ENCODE measurements around the gene KANSL1. TPM values are rescaled to one million over a fixed set of nuclear protein-coding genes. Genes with fewer than 3 reads are reported as not detected.

Gene KANSL1
- total RNA-seq, 2 experiments from 2014 or later = 46.8 to 64.5 TPM

DNA sequence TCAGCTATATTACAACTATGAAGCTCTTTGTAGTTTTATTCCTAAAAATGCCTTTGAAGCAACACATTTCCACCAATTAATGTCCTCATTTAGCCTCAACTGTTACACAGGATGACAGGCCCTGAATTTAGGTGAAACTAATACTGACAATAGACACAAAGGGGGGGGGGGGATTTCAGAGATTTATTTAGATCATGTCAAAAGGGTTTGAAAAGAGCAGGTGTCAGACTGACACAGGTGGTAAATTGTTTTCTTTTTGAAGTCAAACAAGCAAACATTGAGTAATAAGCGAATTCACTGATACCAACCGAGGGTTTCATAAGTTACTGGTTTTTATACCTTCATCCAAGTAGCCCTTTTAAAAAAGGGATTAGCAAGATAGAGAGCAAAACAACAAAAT, 40.8 kb downstream of the KANSL1 start:
- ATAC-seq (no peak), DNase-seq (no peak)
- Mint-ChIP-seq H3K9me3 (ENCODE audit: low read depth) (no peaks in the 10 kb centered on the region), H3K4me1 (peaks cover 92% of the 10 kb centered on the region), H3K36me3 (ENCODE audit: low read depth) (peaks cover 8% of the 10 kb centered on the region), H3K27ac (peak overlapping the region; percentile 38), H3K4me3 (no peak overlapping the region), H3K27me3 (no peaks in the 10 kb centered on the region)
- intact Hi-C loops (cut with DNase I, micrococcal nuclease) = no loop called here
- ChIA-PET POLR2A (interaction anchor here (0.6 to 0.7 kb wide), 2 partner anchors 87 to 108 kb away, joined by 3 to 11 read pairs; no protein-coding TSS in a partner anchor), CTCF (interaction anchor here (0.6 to 1.6 kb wide), 3 partner anchors 15 to 52 kb away, joined by 3 to 5 read pairs (median 4); no protein-coding TSS in a partner anchor)

DNA sequence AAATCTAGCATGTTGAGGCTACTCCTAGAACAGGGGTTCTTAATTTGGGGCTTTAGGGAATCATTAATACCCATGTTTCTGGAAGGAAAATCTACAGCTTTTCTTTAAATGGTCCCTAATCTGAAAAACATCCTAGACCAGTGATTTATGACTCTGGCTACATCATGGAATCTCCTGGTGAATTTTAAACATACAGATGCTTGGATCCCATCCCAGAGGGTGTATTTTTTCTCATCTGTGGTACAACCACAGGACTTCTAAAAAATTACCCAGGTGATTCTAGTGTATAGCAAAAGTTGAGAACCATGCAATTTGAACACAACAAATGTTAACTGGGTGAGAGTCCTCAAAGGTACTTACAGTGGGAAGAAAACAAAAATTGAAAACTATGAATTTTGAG, 41.5 kb downstream of the KANSL1 start:
- no peak overlapping the region for H3K27ac Mint-ChIP-seq
- ATAC-seq (no peak), DNase-seq (no peak)
- no peaks in the 10 kb centered on the region for H3K9me3 Mint-ChIP-seq (ENCODE audit: low read depth)
- H3K27me3 Mint-ChIP-seq = no peaks in the 10 kb centered on the region
- ChIA-PET CTCF (interaction anchor here (0.8 to 1.6 kb wide), 6 partner anchors 10 to 61 kb away, joined by 3 to 6 read pairs (median 4); partner anchors contain the start of gene KANSL1), POLR2A (interaction anchor here (0.7 kb wide), 1 partner anchor 108 kb away, joined by 11 read pairs; no protein-coding TSS in a partner anchor)
- intact Hi-C loops (cut with DNase I, micrococcal nuclease) = no loop called here
- no peak overlapping the region for H3K4me3 Mint-ChIP-seq
- H3K36me3 Mint-ChIP-seq (ENCODE audit: low read depth) = peaks cover 8% of the 10 kb centered on the region
- H3K4me1 Mint-ChIP-seq = peaks cover 92% of the 10 kb centered on the region

DNA sequence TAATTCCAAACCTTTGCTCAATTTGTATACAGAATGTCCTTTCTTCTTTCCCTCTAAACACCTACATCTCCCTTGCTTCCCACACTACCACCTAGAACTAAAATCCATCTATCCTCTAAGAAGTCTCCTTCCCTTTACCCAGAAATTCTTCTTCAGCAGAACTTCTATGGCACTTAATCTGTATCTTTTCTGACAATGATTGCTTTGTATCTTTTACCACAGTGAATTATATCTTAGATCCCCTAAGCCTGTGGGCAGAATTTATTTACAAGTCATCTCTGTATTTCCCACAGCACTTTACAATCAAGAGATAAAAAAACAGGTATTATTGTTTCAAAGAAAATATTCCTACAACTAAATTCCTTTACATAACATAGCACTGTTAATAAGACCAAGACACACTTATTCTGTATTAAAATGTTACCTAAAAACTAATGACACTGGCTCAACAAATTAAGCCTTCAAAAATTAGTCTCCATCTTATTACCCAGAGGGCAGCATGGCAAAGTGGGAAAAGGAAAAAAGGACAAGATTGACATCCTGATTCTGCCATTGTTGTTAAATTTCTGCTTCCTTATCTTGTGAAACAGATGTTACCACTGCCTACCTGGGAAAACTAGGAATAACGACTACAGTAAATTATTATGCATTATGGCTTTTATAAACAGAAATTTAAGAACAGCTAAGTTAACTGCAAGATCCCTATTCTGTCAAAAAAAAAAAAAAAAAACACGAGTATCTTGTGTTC, 42.8 kb downstream of the KANSL1 start:
- POLR2A ChIA-PET = no interaction called here
- intact Hi-C loops (cut with DNase I, micrococcal nuclease) = no loop called here

DNA sequence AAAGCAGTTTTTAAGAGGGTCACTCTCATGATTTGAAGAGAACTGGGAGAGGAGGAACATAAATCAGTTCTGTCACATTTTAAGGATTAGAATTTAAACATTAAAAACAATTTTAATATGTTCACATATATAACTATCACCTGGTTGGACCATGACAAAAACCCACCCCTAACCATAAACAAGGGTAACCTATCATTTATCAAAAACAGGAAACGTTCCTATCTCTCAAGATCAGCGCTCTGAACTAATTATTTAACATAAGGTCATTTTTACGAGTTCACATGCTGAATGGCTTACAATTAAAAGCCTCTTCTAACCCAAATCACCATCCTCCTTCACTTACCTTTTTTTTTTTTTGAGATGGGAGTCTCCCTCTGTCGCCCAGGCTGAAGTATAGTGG, 45.0 kb downstream of the KANSL1 start:
- DNase-seq (no peak), ATAC-seq (no peak)
- intact Hi-C loops (cut with DNase I, micrococcal nuclease) = loop anchor here in 1 of 2 experiments (5.0 kb wide), 1 partner anchor 96 kb away; no protein-coding TSS in a partner anchor
- POLR2A ChIA-PET = no interaction called here
- H3K36me3 Mint-ChIP-seq (ENCODE audit: low read depth) = peaks cover 10% of the 10 kb centered on the region
- peaks cover 90% of the 10 kb centered on the region for H3K4me1 Mint-ChIP-seq
- CTCF ChIA-PET = interaction anchor here (0.6 to 1.0 kb wide), 2 partner anchors 28 to 40 kb away, joined by 3 read pairs; no protein-coding TSS in a partner anchor
- no peak overlapping the region for H3K4me3 Mint-ChIP-seq
- H3K27me3 Mint-ChIP-seq = no peaks in the 10 kb centered on the region
- no peaks in the 10 kb centered on the region for H3K9me3 Mint-ChIP-seq (ENCODE audit: low read depth)
- peak overlapping the region; percentile 14 for H3K27ac Mint-ChIP-seq

More for the DNA sequence above, 42.8 kb downstream of the KANSL1 start:
- CTCF ChIA-PET = interaction anchor here (0.8 to 1.6 kb wide), 4 partner anchors 9 to 62 kb away, joined by 3 to 6 read pairs (median 4); no protein-coding TSS in a partner anchor
- ATAC-seq (no peak), DNase-seq (no peak)
- H3K9me3 Mint-ChIP-seq (ENCODE audit: low read depth) = no peaks in the 10 kb centered on the region
- H3K36me3 Mint-ChIP-seq (ENCODE audit: low read depth) = peaks cover 8% of the 10 kb centered on the region
- peaks cover 91% of the 10 kb centered on the region for H3K4me1 Mint-ChIP-seq
- peak overlapping the region; percentile 17 for H3K27ac Mint-ChIP-seq
- no peak overlapping the region for H3K4me3 Mint-ChIP-seq
- no peaks in the 10 kb centered on the region for H3K27me3 Mint-ChIP-seq

DNA sequence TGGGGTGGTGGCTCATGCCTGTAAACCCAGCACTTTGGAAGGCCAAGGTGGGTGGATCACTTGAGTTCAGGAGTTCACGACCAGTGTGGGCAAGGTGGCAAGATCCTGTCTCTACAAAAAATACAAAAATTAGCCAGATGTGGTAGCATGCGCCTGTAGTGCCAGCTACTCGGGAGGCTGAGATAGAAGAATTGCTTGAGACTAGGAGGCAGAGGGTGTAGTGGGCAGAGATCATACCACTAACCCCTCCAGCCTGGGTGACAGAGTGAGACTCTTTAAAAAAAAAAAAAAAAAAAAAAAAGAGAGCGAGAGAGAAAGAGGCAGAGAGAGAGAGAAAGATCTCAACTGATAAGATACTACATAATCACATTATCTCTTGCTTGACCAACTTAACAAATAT, 45.9 kb downstream of the KANSL1 start:
- peak; percentile 9 for ATAC-seq
- H3K36me3 Mint-ChIP-seq (ENCODE audit: low read depth) = peaks cover 10% of the 10 kb centered on the region
- POLR2A ChIA-PET = no interaction called here
- H3K27me3 Mint-ChIP-seq = no peaks in the 10 kb centered on the region
- peaks cover 88% of the 10 kb centered on the region for H3K4me1 Mint-ChIP-seq
- no peak overlapping the region for H3K4me3 Mint-ChIP-seq
- CTCF ChIA-PET = interaction anchor here (0.6 kb wide), 1 partner anchor 27 kb away, joined by 3 read pairs; no protein-coding TSS in a partner anchor
- peak overlapping the region; percentile 45 for H3K27ac Mint-ChIP-seq
- peak; percentile 38 for DNase-seq
- intact Hi-C loops (cut with DNase I, micrococcal nuclease) = loop anchor here (1.0 to 5.0 kb wide), 3 partner anchors 8 to 95 kb away; no protein-coding TSS in a partner anchor
- no peaks in the 10 kb centered on the region for H3K9me3 Mint-ChIP-seq (ENCODE audit: low read depth)

DNA sequence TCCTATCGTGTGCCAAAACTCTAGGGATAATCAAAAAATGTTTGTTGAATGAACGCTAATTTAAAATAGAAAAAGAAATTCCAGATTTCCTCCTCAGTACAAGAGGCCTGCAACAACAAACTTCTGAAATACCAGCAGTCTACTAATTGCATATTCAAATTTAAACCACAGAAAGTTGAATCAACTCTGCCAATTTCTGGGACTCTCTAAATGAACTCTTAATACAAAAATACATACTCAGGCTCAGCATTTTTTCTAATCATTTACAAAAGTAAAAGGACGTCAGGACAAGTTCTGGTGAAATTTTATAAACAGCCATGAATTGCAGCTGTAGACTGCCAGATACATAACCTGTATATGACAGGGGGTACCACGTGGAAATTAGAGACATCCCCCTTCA, 49.0 kb downstream of the KANSL1 start:
- CTCF ChIA-PET = interaction anchor here (1.6 to 2.5 kb wide), 7 partner anchors 8 to 49 kb away, joined by 4 to 18 read pairs (median 6); partner anchors contain the start of gene KANSL1
- intact Hi-C loops (cut with DNase I, micrococcal nuclease) = no loop called here
- POLR2A ChIA-PET = interaction anchor here (0.5 kb wide), 1 partner anchor 1557 kb away, joined by 3 read pairs; no protein-coding TSS in a partner anchor
- Mint-ChIP-seq H3K27ac (peak overlapping the region; percentile 45), H3K27me3 (no peaks in the 10 kb centered on the region), H3K4me1 (peaks cover 91% of the 10 kb centered on the region), H3K36me3 (ENCODE audit: low read depth) (peaks cover 3% of the 10 kb centered on the region), H3K4me3 (no peak overlapping the region), H3K9me3 (ENCODE audit: low read depth) (no peaks in the 10 kb centered on the region)
- DNase-seq = no peak
- peak; percentile 33 for ATAC-seq

DNA sequence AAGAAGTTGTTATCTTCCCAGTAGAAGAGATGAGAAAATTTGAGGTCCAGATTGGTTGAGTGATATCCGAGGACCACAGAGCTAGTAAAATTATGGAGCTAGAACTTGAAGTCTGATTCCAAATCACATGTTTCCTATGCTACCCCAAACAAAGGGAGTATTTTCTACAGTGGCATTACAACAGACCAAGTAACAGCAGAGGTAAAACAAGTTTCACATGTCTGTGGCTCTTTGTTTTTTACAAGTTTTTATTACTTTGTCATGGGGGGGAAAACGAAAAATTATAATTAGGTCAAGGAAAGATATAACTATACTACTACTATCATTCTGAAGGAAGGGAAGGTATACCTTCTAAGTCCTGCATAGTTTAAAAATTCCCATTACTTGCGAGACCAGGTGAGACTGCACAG, 49.4 kb downstream of the KANSL1 start:
- Mint-ChIP-seq H3K36me3 (ENCODE audit: low read depth) (peaks cover 1% of the 10 kb centered on the region), H3K27me3 (no peaks in the 10 kb centered on the region), H3K4me1 (peaks cover 91% of the 10 kb centered on the region), H3K9me3 (ENCODE audit: low read depth) (no peaks in the 10 kb centered on the region), H3K27ac (peak overlapping the region; percentile 45), H3K4me3 (no peak overlapping the region)
- POLR2A ChIA-PET = interaction anchor here (0.5 kb wide), 1 partner anchor 1558 kb away, joined by 3 read pairs; no protein-coding TSS in a partner anchor
- ATAC-seq = no peak
- CTCF ChIA-PET = interaction anchor here (1.7 kb wide), 1 partner anchor 20 kb away, joined by 5 read pairs; no protein-coding TSS in a partner anchor
- intact Hi-C loops (cut with DNase I, micrococcal nuclease) = no loop called here
- no peak for DNase-seq

DNA sequence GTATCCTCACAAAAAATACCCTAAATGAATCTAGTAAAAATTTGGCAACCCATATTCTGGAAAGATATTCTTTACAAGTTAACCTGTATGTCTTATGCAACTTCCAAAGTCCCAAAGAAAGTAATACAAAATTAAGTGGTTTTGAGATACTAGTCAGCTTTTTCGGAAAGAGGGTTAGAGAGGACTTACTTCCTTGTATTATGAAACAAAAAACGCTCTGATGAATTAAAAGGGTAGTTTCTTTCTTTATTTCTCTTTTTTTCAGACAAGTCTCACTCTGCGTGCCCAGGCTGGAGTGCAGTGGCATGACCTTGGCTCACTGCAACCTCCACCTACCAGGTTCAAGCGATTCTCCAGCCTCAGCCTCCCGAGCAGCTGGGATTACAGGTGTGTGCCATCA, 51.6 kb downstream of the KANSL1 start:
- no peak for ATAC-seq
- no peak for DNase-seq
- H3K4me1 Mint-ChIP-seq = peaks cover 92% of the 10 kb centered on the region
- ChIA-PET POLR2A (interaction anchor here (0.6 kb wide), 3 partner anchors 23 to 52 kb away, joined by 3 to 5 read pairs (median 3); no protein-coding TSS in a partner anchor), CTCF (interaction anchor here (0.7 to 1.2 kb wide), 5 partner anchors 9 to 136 kb away, joined by 3 to 4 read pairs (median 3); partner anchors contain the start of gene KANSL1)
- no peak overlapping the region for H3K4me3 Mint-ChIP-seq
- no peaks in the 10 kb centered on the region for H3K27me3 Mint-ChIP-seq
- no peaks in the 10 kb centered on the region for H3K9me3 Mint-ChIP-seq (ENCODE audit: low read depth)
- intact Hi-C loops (cut with DNase I, micrococcal nuclease) = no loop called here
- H3K36me3 Mint-ChIP-seq (ENCODE audit: low read depth) = peaks cover 7% of the 10 kb centered on the region
- H3K27ac Mint-ChIP-seq = no peak overlapping the region

DNA sequence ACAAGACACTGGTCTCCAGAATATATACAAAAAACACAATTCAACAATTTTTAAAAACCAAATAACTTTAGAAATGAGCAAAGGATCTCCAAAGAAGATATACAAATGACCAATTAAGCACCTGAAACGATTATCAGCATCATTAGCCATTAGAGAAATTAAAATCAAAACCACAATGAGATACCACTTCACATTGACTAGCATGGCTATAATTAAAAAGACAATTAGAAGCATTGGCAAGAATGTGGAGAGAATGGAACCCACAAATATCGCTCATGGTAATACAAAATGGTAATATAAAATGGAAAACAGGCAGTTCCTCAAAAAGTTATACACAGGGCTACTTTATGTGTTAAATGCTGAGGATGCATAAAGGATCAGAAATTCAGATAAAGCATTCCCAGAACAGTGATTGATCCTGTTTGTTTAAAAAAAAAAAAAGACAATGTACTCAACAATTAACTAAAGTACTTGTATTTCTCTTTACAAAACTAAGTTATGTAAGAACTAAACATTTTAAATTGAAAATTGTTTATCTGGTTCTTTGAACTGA, 52.5 kb downstream of the KANSL1 start:
- CTCF ChIA-PET = interaction anchor here (0.8 to 1.2 kb wide), 2 partner anchors 10 kb away, joined by 3 read pairs; no protein-coding TSS in a partner anchor
- intact Hi-C loops (cut with DNase I, micrococcal nuclease) = no loop called here
- DNase-seq (no peak), ATAC-seq (no peak)
- POLR2A ChIA-PET = no interaction called here
- H3K4me3 Mint-ChIP-seq = no peak overlapping the region
- H3K27ac Mint-ChIP-seq = no peak overlapping the region
- H3K4me1 Mint-ChIP-seq = peaks cover 93% of the 10 kb centered on the region
- H3K9me3 Mint-ChIP-seq (ENCODE audit: low read depth) = no peaks in the 10 kb centered on the region
- no peaks in the 10 kb centered on the region for H3K27me3 Mint-ChIP-seq
- peaks cover 12% of the 10 kb centered on the region for H3K36me3 Mint-ChIP-seq (ENCODE audit: low read depth)

DNA sequence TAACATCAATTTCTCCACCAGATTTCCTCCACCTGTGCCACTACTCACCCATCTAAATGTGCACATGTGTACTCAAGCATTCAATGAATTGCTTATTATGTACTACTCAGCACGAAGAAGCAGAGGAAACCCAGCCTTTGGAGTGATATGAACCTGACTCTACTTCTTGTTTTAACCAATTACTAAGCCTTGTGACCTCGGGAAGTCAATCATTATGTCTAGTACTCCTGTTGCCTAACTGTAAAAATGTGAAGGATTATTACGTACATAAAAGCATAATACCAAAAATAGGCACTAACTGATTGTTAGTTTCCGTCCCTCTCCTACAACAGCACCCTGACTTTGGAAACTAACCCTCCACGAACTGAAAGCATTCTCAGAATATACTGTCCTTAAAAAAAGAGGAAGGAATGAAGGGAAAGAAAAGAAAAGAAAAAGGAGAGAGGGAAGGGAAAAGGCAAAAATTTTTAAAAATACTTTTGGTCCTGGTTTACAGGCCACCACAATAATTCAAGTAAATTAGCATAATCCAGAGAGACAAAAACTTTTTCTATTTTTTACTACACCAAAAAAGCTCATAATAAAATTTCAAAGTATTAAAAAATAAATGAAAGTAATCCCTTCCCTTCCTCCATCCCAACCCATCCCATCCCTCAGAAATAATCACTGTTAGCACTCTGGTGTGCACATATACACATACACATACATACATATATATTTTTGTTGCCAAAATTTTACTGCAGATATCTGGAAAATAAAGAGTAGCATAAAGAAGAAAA, 53.6 kb downstream of the KANSL1 start:
- Mint-ChIP-seq H3K4me1 (peaks cover 91% of the 10 kb centered on the region), H3K9me3 (ENCODE audit: low read depth) (no peaks in the 10 kb centered on the region), H3K36me3 (ENCODE audit: low read depth) (peaks cover 17% of the 10 kb centered on the region), H3K27ac (no peak overlapping the region), H3K4me3 (no peak overlapping the region), H3K27me3 (no peaks in the 10 kb centered on the region)
- CTCF ChIA-PET = interaction anchor here (0.7 kb wide), 1 partner anchor 21 kb away, joined by 3 read pairs; no protein-coding TSS in a partner anchor
- ATAC-seq (no peak), DNase-seq (no peak)
- POLR2A ChIA-PET = no interaction called here
- intact Hi-C loops (cut with DNase I, micrococcal nuclease) = loop anchor here (2.0 to 10.0 kb wide), 6 partner anchors 15 to 55 kb away; partner anchors contain the start of gene KANSL1 (in 2 of the 2)

All from activated CD4-positive, alpha-beta T cell treated with anti-CD3 and anti-CD28 coated beads for 36 hours (primary cell).